ENCODE data around the gene EIF4G1. TPM values are rescaled to one million over a fixed set of nuclear protein-coding genes. Genes with fewer than 3 reads are reported as not detected.

The EIF4G1 gene
- total and polyA plus RNA-seq, 2 of the 8 experiments (the other 6 are each of a cell fraction or from before 2014, with no cell fraction given): 318 to 473 TPM

DNA sequence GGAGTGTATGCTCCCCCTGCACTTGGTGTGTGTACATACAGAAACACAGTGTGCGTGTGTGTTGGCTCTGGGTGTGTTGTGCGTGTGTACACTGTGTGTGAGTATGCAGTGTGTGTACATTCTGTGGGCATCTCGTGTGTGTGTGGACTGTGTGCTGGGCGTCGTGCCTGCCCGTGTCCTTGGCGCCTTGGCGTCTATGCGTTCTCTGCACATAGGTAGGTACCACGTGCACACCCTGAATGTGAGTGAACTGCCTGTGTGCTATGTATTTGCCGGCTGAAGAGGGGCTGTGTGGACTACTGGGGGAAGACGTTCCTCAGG, 39.1 kb upstream of the EIF4G1 start:
- DNase-seq (ENCODE audit: low read depth in 1 of 2, low spot score in 2 of 2): no peak
- H3K4me3 ChIP-seq (ENCODE audit: extremely low read depth in 1 of 4, insufficient read depth in 2 of 4, low read depth in 3 of 4, low read length in 4 of 4): peak overlapping the region; percentile 31 to 60 (median 42); a peak in 7 of 8 replicates

More for the DNA sequence above, 39.1 kb upstream of the EIF4G1 start:
- peak overlapping the region; percentile 53 for H3K4ac ChIP-seq (replicated peaks; ENCODE audit: insufficient read length, low read depth, low read length)
- CTCF ChIA-PET (ENCODE audit: partially characterized antibody): no interaction called here
- H2BK20ac ChIP-seq (ENCODE audit: low read length): peak overlapping the region; percentile 98
- FAIRE-seq: no peak
- peak overlapping the region; percentile 98 for H2BK15ac ChIP-seq (ENCODE audit: low read length)
- peak overlapping the region; percentile 63; the same call in 1 of the 2 replicates for H2AFZ ChIP-seq (ENCODE audit: low read length)
- no peaks in the 10 kb centered on the region for H3K9me3 ChIP-seq (ENCODE audit: insufficient read depth in 2 of 2, low read depth in 1 of 2, low read length in 1 of 2)
- H3K23me2 ChIP-seq (ENCODE audit: low read depth, low read length): peaks cover 9% of the 10 kb centered on the region
- H4K91ac ChIP-seq (replicated peaks; ENCODE audit: insufficient read length, low read length): peak overlapping the region; percentile 46
- H3K18ac ChIP-seq (ENCODE audit: extremely low read depth, low read length): no peak overlapping the region
- H3K79me1 ChIP-seq (ENCODE audit: low read depth, low read length): no peaks in the 10 kb centered on the region; the same call in 1 of the 2 replicates
- peak overlapping the region; percentile 96; the same call in 1 of the 2 replicates for H2BK12ac ChIP-seq (ENCODE audit: low read depth, low read length)
- peak overlapping the region in 1 of 4 experiments; percentile 36; a peak in 1 of 7 replicates for H3K9ac ChIP-seq (replicated peaks in 1 of 4; ENCODE audit: extremely low read depth in 1 of 4, low read depth in 3 of 4, low read length in 3 of 4)
- H2BK120ac ChIP-seq (replicated peaks; ENCODE audit: low read depth, low read length): no peak overlapping the region
- H3K36me3 ChIP-seq (ENCODE audit: control insufficient read depth in 2 of 4, insufficient read depth in 4 of 4, low read length in 3 of 4): no peaks in the 10 kb centered on the region
- H3K23ac ChIP-seq (ENCODE audit: insufficient read length): peak overlapping the region; percentile 71
- no peak overlapping the region for H2BK5ac ChIP-seq (ENCODE audit: low read depth, low read length)
- no peaks in the 10 kb centered on the region for H3K79me2 ChIP-seq (ENCODE audit: control insufficient read depth in 1 of 2, insufficient read depth in 2 of 2, low read length in 2 of 2)
- 80% methylated on average over 12 of the region's 12 CpGs; no CpG with 5 or more reads in 1 of the 2 experiments for WGBS, 2 experiments (ENCODE audit: extremely low coverage in 1 of 2, insufficient coverage in 1 of 2, insufficient read length in 1 of 2, insufficient replicate concordance in 2 of 2, low coverage in 1 of 2, low lambda C conversion rate in 2 of 2, missing lambda C conversion rate in 1 of 2)
- peaks cover 8 to 32% (median 26%) of the 10 kb centered on the region in 4 experiments for H3K27me3 ChIP-seq (replicated peaks in 1 of 4; ENCODE audit: control insufficient read depth in 3 of 4, extremely low read depth in 1 of 4, insufficient read depth in 3 of 4, low read length in 3 of 4)
- TF ChIP-seq JUND (IDR thresholded peaks at IDR 0.05; ENCODE audit: low read length): no peak
- TF ChIP-seq, protein P1, sequence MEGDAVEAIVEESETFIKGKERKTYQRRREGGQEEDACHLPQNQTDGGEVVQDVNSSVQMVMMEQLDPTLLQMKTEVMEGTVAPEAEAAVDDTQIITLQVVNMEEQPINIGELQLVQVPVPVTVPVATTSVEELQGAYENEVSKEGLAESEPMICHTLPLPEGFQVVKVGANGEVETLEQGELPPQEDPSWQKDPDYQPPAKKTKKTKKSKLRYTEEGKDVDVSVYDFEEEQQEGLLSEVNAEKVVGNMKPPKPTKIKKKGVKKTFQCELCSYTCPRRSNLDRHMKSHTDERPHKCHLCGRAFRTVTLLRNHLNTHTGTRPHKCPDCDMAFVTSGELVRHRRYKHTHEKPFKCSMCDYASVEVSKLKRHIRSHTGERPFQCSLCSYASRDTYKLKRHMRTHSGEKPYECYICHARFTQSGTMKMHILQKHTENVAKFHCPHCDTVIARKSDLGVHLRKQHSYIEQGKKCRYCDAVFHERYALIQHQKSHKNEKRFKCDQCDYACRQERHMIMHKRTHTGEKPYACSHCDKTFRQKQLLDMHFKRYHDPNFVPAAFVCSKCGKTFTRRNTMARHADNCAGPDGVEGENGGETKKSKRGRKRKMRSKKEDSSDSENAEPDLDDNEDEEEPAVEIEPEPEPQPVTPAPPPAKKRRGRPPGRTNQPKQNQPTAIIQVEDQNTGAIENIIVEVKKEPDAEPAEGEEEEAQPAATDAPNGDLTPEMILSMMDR (IDR thresholded peaks at IDR 0.05; ENCODE audit: control extremely low read depth in 1 of 3, insufficient read depth in 1 of 3, low read depth in 1 of 3, low read length in 3 of 3): no peak
- peak; percentile 38; the same call in 1 of the 2 replicates for TF ChIP-seq SUZ12 (IDR thresholded peaks at IDR 0.05; ENCODE audit: low read length)
- TF ChIP-seq, protein P2, sequence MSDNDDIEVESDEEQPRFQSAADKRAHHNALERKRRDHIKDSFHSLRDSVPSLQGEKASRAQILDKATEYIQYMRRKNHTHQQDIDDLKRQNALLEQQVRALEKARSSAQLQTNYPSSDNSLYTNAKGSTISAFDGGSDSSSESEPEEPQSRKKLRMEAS (IDR thresholded peaks at IDR 0.05): 0 out of 2 replicates have a peak, but pooled peaks have one; percentile 33
- peak overlapping the region; percentile 69; the same call in 1 of the 2 replicates for H2AK5ac ChIP-seq (ENCODE audit: low read depth, low read length)
- POLR2A ChIA-PET (ENCODE audit: partially characterized antibody): interaction anchor here (0.7 kb wide), 1 partner anchor 15 kb away, joined by 3 read pairs; no protein-coding TSS in a partner anchor
- no peak overlapping the region for H3K27ac ChIP-seq (ENCODE audit: low read depth, low read length)
- H4K5ac ChIP-seq (ENCODE audit: insufficient read length, low read depth, low read length): no peak overlapping the region
- H4K20me1 ChIP-seq (replicated peaks in 1 of 2; ENCODE audit: control insufficient read depth in 1 of 2, insufficient read depth in 2 of 2, low read length in 2 of 2): peaks cover 0 to 5% of the 10 kb centered on the region in 2 experiments
- H3K56ac ChIP-seq (replicated peaks; ENCODE audit: insufficient read length, low read depth, low read length): no peak overlapping the region
- peak overlapping the region; percentile 52 to 87 for H3K4me2 ChIP-seq (ENCODE audit: insufficient read depth in 1 of 2, low read depth in 2 of 2, low read length in 2 of 2)
- peaks cover 0 to 7% (median 3%) of the 10 kb centered on the region in 4 experiments; a peak in 5 of 7 replicates for H3K4me1 ChIP-seq (replicated peaks in 1 of 4; ENCODE audit: control insufficient read depth in 3 of 4, insufficient read depth in 4 of 4, low read length in 3 of 4)
- H3K14ac ChIP-seq (ENCODE audit: insufficient read length): no peak overlapping the region
- peak overlapping the region; percentile 20; the same call in 1 of the 2 replicates for H4K8ac ChIP-seq (ENCODE audit: extremely low read depth, insufficient read depth, low read length)

Data from H1 (cell line).